CD4-positive, alpha-beta T cell (primary cell): ENCODE results near the gene TRRAP. TPM values are rescaled to one million over a fixed set of nuclear protein-coding genes. Genes with fewer than 3 reads are reported as not detected.

ENCODE experiments used
- ATAC-seq: fragments of 200-7000 bp; cut with Tn5 transposase; one replicate; pipeline ENCODE4 v1.10.0; 2022; ENCODE audit warnings: mild to moderate bottlenecking; ENCODE audit not compliant: poor library complexity
- CTCF ChIA-PET: fragments of 350-600 bp; sonication (Branson Sonifier 250); formaldehyde crosslinking; loops from one replicate; lab custom pipeline; 2021; ENCODE audit warnings: antibody characterized with exemption, inconsistent platforms; lab: Charles Lee
- POLR2A ChIA-PET: fragments of 350-600 bp; sonication (Branson Sonifier 250); formaldehyde crosslinking; loops from one replicate; lab custom pipeline; 2021; ENCODE audit warnings: antibody characterized with exemption, inconsistent platforms; lab: Charles Lee
- DNase-seq, 14 experiments: peaks; one replicate each; pipeline ENCODE4 v3.0.0-alpha.2; 2013 to 2020; ENCODE audit warnings: mixed read lengths in 2 of 14
- H3K27ac ChIP-seq, 2 donors: one replicate each; pipeline versions ENCODE4 v1.5.1 to v1.7.0; 2013; ENCODE audit warnings: low read length in 2 of 2, low read depth in 1 of 2, mild to moderate bottlenecking in 1 of 2
- H3K27me3 ChIP-seq, 2 experiments: 1 replicate in 1 of 2; 2 replicates in 1 of 2; pipeline versions ENCODE4 v1.6.1 to v1.7.0; 2013; ENCODE audit warnings: low read length in 2 of 2, control low read depth in 1 of 2, mild to moderate bottlenecking in 1 of 2, moderate library complexity in 1 of 2; ENCODE audit not compliant: insufficient read depth in 2 of 2, control insufficient read depth in 1 of 2
- H3K36me3 ChIP-seq: one replicate; pipeline ENCODE4 v1.6.1; 2013; ENCODE audit warnings: low read length, control low read depth; ENCODE audit not compliant: insufficient read depth
- H3K4me1 ChIP-seq: one replicate; pipeline ENCODE4 v1.6.1; 2013; ENCODE audit warnings: low read length, control low read depth; ENCODE audit not compliant: insufficient read depth
- H3K4me3 ChIP-seq: one replicate; pipeline ENCODE4 v1.5.1; 2013; ENCODE audit warnings: mild to moderate bottlenecking, low read length, moderate library complexity
- H3K9me3 ChIP-seq, 2 experiments: 1 replicate in 1 of 2; 2 replicates in 1 of 2; pipeline versions ENCODE4 v1.6.1 to v1.7.0; 2013; ENCODE audit warnings: low read length in 2 of 2, mild to moderate bottlenecking in 2 of 2, control low read depth in 1 of 2, moderate library complexity in 1 of 2; ENCODE audit not compliant: control insufficient read depth in 1 of 2, insufficient read depth in 1 of 2
- H3K27ac Mint-ChIP-seq: one replicate; pipeline ENCODE4 v1.8.0; 2020; ENCODE audit warnings: mixed read lengths
- H3K27me3 Mint-ChIP-seq: one replicate; pipeline ENCODE4 v1.8.0; 2021; ENCODE audit warnings: mixed read lengths
- H3K36me3 Mint-ChIP-seq: one replicate; pipeline ENCODE4 v1.8.0; 2021; ENCODE audit warnings: low read depth, mixed read lengths
- H3K4me1 Mint-ChIP-seq: one replicate; pipeline ENCODE4 v1.8.0; 2021; ENCODE audit warnings: low read depth, mixed read lengths
- H3K4me3 Mint-ChIP-seq: one replicate; pipeline ENCODE4 v1.8.0; 2020; ENCODE audit warnings: mild to moderate bottlenecking, mixed read lengths
- H3K9me3 Mint-ChIP-seq: one replicate; pipeline ENCODE4 v1.8.0; 2020; ENCODE audit warnings: mixed read lengths
- CTCF ChIP-seq: fragments of 200-600 bp; IDR thresholded peaks from one replicate; pipeline ENCODE4 v1.8.0; 2022; ENCODE audit warnings: antibody characterized with exemption, mild to moderate bottlenecking
- intact Hi-C, 2 experiments: fragments of 100-400 bp; cut with DNase I in 1 of 2; cut with micrococcal nuclease in 1 of 2; formaldehyde crosslinking; loops; one replicate each; pipeline versions ENCODE4 v1.15.1 to v1.9.0; 2023 to 2025; cut with DNase I, micrococcal nuclease
- total RNA-seq, 174 experiments: library from RNA in 2 of 174; stranded (reverse) in 2 of 174; gene quantifications; one replicate each; pipeline ENCODE4 v1.2.3 and lab custom pipeline; 2021 to 2026

Gene TRRAP
- total RNA-seq, 2 experiments from 2014 or later: 47.9 to 48.3 TPM

GRCh38 chr7:99030457-99030856 is 152.1 kb downstream of the TRRAP start:
- H3K27ac ChIP-seq: no peak overlapping the region
- H3K4me1 ChIP-seq: no peaks in the 10 kb centered on the region
- no peak overlapping the region for H3K4me3 ChIP-seq
- DNase-seq (no peak), ATAC-seq (no peak)
- Mint-ChIP-seq H3K9me3 (no peaks in the 10 kb centered on the region), H3K36me3 (peaks cover 82% of the 10 kb centered on the region), H3K4me1 (no peaks in the 10 kb centered on the region), H3K27me3 (no peaks in the 10 kb centered on the region), H3K27ac (no peak overlapping the region), H3K4me3 (no peak overlapping the region)
- no peak for TF ChIP-seq CTCF
- intact Hi-C loops: no loop called here
- no peaks in the 10 kb centered on the region for H3K27me3 ChIP-seq
- CTCF ChIA-PET: no interaction called here
- peaks cover 73% of the 10 kb centered on the region for H3K36me3 ChIP-seq
- POLR2A ChIA-PET: no interaction called here
- H3K9me3 ChIP-seq: no peaks in the 10 kb centered on the region

- ChIA-PET POLR2A (no interaction called here), CTCF (no interaction called here)
- Mint-ChIP-seq H3K9me3 (no peaks in the 10 kb centered on the region), H3K4me3 (no peak overlapping the region), H3K27ac (no peak overlapping the region), H3K36me3 (peaks cover 82% of the 10 kb centered on the region), H3K4me1 (no peaks in the 10 kb centered on the region), H3K27me3 (no peaks in the 10 kb centered on the region)
- DNase-seq: no peak
- intact Hi-C loops: no loop called here
- no peak overlapping the region for H3K27ac ChIP-seq
- no peak overlapping the region for H3K4me3 ChIP-seq
- no peaks in the 10 kb centered on the region for H3K9me3 ChIP-seq
- ATAC-seq: no peak
- no peak for TF ChIP-seq CTCF
- peaks cover 78% of the 10 kb centered on the region for H3K36me3 ChIP-seq
- no peaks in the 10 kb centered on the region for H3K4me1 ChIP-seq
- H3K27me3 ChIP-seq: no peaks in the 10 kb centered on the region
Observed at GRCh38 chr7:99030951-99031350, 152.6 kb downstream of the TRRAP start.

- Mint-ChIP-seq H3K9me3 (no peaks in the 10 kb centered on the region), H3K36me3 (peaks cover 87% of the 10 kb centered on the region), H3K27ac (no peak overlapping the region), H3K4me1 (no peaks in the 10 kb centered on the region), H3K27me3 (no peaks in the 10 kb centered on the region), H3K4me3 (no peak overlapping the region)
- no peaks in the 10 kb centered on the region for H3K27me3 ChIP-seq
- no peaks in the 10 kb centered on the region for H3K4me1 ChIP-seq
- ChIA-PET POLR2A (no interaction called here), CTCF (no interaction called here)
- DNase-seq (no peak), ATAC-seq (no peak)
- no peak overlapping the region for H3K4me3 ChIP-seq
- H3K27ac ChIP-seq: no peak overlapping the region
- no peak for TF ChIP-seq CTCF
- no peaks in the 10 kb centered on the region for H3K9me3 ChIP-seq
- peaks cover 82% of the 10 kb centered on the region for H3K36me3 ChIP-seq
- intact Hi-C loops: no loop called here
Observed at GRCh38 chr7:99031496-99031895, 153.2 kb downstream of the TRRAP start.
